HepG2 (cell line): Measurements from ENCODE around the gene ASXL1. TPM values are rescaled to one million over a fixed set of nuclear protein-coding genes. Genes with fewer than 3 reads are reported as not detected.

ENCODE experiments used
- BHLHE40 ChIP-seq: IDR thresholded peaks from 2 replicates; pipeline ENCODE4 v1.6.1; 2011; ENCODE audit warnings: low read length, improper control_type of control experiment
- CEBPG ChIP-seq: IDR thresholded peaks from 2 replicates; pipeline ENCODE4 v1.6.1; 2016
- CHCHD3 ChIP-seq: sonication (generic); formaldehyde crosslinking; IDR thresholded peaks from 2 replicates; pipeline ENCODE4 v1.8.0; 2022; ENCODE audit warnings: mild to moderate bottlenecking, missing genetic modification reagents, moderate library complexity
- ESRRA ChIP-seq: sonication (generic); formaldehyde crosslinking; IDR thresholded peaks from 2 replicates; pipeline ENCODE4 v1.5.1; 2020; ENCODE audit warnings: mild to moderate bottlenecking, low read depth, missing genetic modification reagents
- FOSL2 ChIP-seq: sonication (generic); formaldehyde crosslinking; IDR thresholded peaks from 2 replicates; pipeline ENCODE4 v1.4.0; 2020; ENCODE audit warnings: missing genetic modification reagents
- MAFF ChIP-seq: IDR thresholded peaks from 2 replicates; pipeline ENCODE4 v1.6.1; 2011; ENCODE audit warnings: low read depth, low read length, improper control_type of control experiment
- NFIB ChIP-seq: sonication (generic); formaldehyde crosslinking; IDR thresholded peaks from 2 replicates; pipeline ENCODE4 v1.9.0; 2021; ENCODE audit warnings: missing genetic modification reagents, mild to moderate bottlenecking, borderline replicate concordance
- TBL1XR1 ChIP-seq: fragments of 150-350 bp; IDR thresholded peaks from 2 replicates; pipeline ENCODE4 v1.6.1; 2014; ENCODE audit warnings: borderline replicate concordance, low read length; ENCODE audit not compliant: partially characterized antibody
- TCF12 ChIP-seq, 2 experiments: fragments of 450-650 bp in 1 of 2; sonication (generic) in 1 of 2; formaldehyde crosslinking in 1 of 2; IDR thresholded peaks; 2 replicates each; pipeline versions ENCODE4 v1.6.1 to v1.8.0; 2017 to 2022; ENCODE audit warnings: antibody characterized with exemption in 1 of 2, mild to moderate bottlenecking in 1 of 2, missing genetic modification reagents in 1 of 2, moderate library complexity in 1 of 2
- TEAD3 ChIP-seq: optimal IDR thresholded peaks from 2 replicates; pipeline ENCODE3; 2016; ENCODE audit warnings: borderline replicate concordance
- ZBTB3 ChIP-seq: sonication (generic); formaldehyde crosslinking; IDR thresholded peaks from 2 replicates; pipeline ENCODE4 v1.4.0; 2020; ENCODE audit warnings: low read depth, mild to moderate bottlenecking, moderate library complexity, missing genetic modification reagents, borderline replicate concordance
- polyA plus RNA-seq, 8 experiments: library from polyadenylated mRNA; depleted of rRNA in 3 of 8; stranded (reverse) in 7 of 8; unstranded in 1 of 8; fragments of >200 nt; fragmentation: Illumina TruSeq in 4 of 8; extraction: Trizol in 4 of 8; gene quantifications; 2 replicates each; pipeline versions ENCODE4 v1.2.1 to v1.2.3, GENCODE V29; 2011 to 2016; ENCODE audit warnings: low read depth in 4 of 8, missing spikeins in 1 of 8, mixed read lengths in 1 of 8; ENCODE audit not compliant: insufficient read depth in 1 of 8
- total RNA-seq, 5 experiments: library from RNA; depleted of rRNA; stranded (reverse); fragments of >200 nt; fragmentation: Illumina TruSeq; extraction: Trizol; gene quantifications; 2 replicates each; pipeline ENCODE4 v1.2.3, GENCODE V29; 2016; ENCODE audit warnings: low read depth in 1 of 5
- TF ChIP-seq, protein P1 (sequence below): sonication (generic); formaldehyde crosslinking; IDR thresholded peaks from 2 replicates; pipeline ENCODE4 v1.4.0; 2020; ENCODE audit warnings: missing genetic modification reagents
- TF ChIP-seq, protein P2 (sequence below): sonication (generic); formaldehyde crosslinking; IDR thresholded peaks from 2 replicates; pipeline ENCODE4 v1.9.0; 2022; ENCODE audit warnings: low read depth, missing genetic modification reagents
- TF ChIP-seq, protein P3 (sequence below): IDR thresholded peaks from 2 replicates; pipeline ENCODE4 v1.6.1; 2016
- TF ChIP-seq, protein P4 (sequence below): sonication (generic); formaldehyde crosslinking; conservative IDR thresholded peaks from 2 replicates; pipeline ENCODE4 v1.8.0; 2022; ENCODE audit warnings: mild to moderate bottlenecking, moderate library complexity, missing genetic modification reagents
- TF ChIP-seq, protein P5 (sequence below): sonication (generic); formaldehyde crosslinking; IDR thresholded peaks from 2 replicates; pipeline ENCODE4 v1.8.0; 2022; ENCODE audit warnings: mild to moderate bottlenecking, missing genetic modification reagents, borderline replicate concordance
- TF ChIP-seq, protein P6 (sequence below): sonication (generic); formaldehyde crosslinking; IDR thresholded peaks from 2 replicates; pipeline ENCODE4 v1.9.0; 2022; ENCODE audit warnings: missing genetic modification reagents, mild to moderate bottlenecking, borderline replicate concordance

ASXL1 gene
- total and polyA plus RNA-seq, 2 of the 13 experiments (the other 11 are each of a cell fraction or from before 2014, with no cell fraction given): 62.1 to 74.8 TPM

DNA sequence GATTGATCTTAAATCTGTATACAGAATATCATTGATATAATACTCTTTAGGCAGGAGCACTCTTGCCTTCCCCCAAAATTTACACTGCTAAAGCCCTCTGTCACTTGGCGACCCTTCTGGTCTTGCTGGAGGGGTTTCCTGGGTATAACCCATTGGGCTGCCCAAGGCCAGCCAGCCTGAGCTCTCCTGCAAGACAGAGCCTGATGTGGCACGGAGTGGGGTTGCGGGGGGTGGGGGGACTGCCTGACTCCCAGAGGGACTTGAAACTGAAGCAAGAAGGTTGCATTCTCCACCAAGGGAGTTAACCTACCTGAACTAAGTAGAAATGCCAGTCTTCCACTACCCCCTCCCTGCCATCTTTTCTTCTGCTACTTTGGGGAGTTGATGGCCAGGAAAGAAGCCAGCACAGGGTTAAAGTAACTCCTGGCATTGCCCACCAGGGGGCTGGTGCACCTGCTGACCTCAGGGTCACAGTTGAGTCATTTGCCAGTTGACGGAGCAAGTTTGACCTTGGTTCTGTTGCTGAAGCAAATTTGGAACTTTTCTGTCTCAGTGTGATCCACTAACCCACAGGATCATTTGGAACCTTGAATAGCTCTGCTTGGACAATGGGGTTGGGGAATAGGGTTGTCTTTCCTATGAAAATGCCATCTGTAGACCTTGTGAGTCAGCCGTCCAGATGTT is 79.4 kb downstream of the ASXL1 start (continued):
- TF ChIP-seq, protein P1, sequence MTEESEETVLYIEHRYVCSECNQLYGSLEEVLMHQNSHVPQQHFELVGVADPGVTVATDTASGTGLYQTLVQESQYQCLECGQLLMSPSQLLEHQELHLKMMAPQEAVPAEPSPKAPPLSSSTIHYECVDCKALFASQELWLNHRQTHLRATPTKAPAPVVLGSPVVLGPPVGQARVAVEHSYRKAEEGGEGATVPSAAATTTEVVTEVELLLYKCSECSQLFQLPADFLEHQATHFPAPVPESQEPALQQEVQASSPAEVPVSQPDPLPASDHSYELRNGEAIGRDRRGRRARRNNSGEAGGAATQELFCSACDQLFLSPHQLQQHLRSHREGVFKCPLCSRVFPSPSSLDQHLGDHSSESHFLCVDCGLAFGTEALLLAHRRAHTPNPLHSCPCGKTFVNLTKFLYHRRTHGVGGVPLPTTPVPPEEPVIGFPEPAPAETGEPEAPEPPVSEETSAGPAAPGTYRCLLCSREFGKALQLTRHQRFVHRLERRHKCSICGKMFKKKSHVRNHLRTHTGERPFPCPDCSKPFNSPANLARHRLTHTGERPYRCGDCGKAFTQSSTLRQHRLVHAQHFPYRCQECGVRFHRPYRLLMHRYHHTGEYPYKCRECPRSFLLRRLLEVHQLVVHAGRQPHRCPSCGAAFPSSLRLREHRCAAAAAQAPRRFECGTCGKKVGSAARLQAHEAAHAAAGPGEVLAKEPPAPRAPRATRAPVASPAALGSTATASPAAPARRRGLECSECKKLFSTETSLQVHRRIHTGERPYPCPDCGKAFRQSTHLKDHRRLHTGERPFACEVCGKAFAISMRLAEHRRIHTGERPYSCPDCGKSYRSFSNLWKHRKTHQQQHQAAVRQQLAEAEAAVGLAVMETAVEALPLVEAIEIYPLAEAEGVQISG (CRISPR knock-in tag): peak; percentile 48; the same call in 1 of the 2 replicates
- TF ChIP-seq CHCHD3 (CRISPR knock-in tag) (peak; percentile 60; the same call in 1 of the 2 replicates), ESRRA (CRISPR knock-in tag) (peak; percentile 84; the same call in 1 of the 2 replicates), NFIB (CRISPR knock-in tag) (no peak), TEAD3 (CRISPR knock-in tag) (peak; percentile 59), CEBPG (CRISPR knock-in tag) (peak; percentile 82), MAFF (peak; percentile 37; the same call in 1 of the 2 replicates), TCF12 (IDR thresholded peaks at IDR 0.05) (no peak), TCF12 (CRISPR knock-in tag; IDR thresholded peaks at IDR 0.05) (peak; percentile 65; the same call in 1 of the 2 replicates), ZBTB3 (CRISPR knock-in tag) (no peak), FOSL2 (CRISPR knock-in tag) (peak; percentile 97), BHLHE40 (0 out of 2 replicates have a peak, but pooled peaks have one; percentile 37), TBL1XR1 (peak; percentile 52)
- TF ChIP-seq, protein P2, sequence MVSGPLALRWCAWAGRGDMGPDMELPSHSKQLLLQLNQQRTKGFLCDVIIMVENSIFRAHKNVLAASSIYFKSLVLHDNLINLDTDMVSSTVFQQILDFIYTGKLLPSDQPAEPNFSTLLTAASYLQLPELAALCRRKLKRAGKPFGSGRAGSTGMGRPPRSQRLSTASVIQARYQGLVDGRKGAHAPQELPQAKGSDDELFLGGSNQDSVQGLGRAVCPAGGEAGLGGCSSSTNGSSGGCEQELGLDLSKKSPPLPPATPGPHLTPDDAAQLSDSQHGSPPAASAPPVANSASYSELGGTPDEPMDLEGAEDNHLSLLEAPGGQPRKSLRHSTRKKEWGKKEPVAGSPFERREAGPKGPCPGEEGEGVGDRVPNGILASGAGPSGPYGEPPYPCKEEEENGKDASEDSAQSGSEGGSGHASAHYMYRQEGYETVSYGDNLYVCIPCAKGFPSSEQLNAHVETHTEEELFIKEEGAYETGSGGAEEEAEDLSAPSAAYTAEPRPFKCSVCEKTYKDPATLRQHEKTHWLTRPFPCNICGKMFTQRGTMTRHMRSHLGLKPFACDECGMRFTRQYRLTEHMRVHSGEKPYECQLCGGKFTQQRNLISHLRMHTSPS: peak; percentile 52; the same call in 1 of the 2 replicates
- TF ChIP-seq, protein P3, sequence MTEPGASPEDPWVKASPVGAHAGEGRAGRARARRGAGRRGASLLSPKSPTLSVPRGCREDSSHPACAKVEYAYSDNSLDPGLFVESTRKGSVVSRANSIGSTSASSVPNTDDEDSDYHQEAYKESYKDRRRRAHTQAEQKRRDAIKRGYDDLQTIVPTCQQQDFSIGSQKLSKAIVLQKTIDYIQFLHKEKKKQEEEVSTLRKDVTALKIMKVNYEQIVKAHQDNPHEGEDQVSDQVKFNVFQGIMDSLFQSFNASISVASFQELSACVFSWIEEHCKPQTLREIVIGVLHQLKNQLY: peak; percentile 58; the same call in 1 of the 2 replicates
- TF ChIP-seq, protein P4, sequence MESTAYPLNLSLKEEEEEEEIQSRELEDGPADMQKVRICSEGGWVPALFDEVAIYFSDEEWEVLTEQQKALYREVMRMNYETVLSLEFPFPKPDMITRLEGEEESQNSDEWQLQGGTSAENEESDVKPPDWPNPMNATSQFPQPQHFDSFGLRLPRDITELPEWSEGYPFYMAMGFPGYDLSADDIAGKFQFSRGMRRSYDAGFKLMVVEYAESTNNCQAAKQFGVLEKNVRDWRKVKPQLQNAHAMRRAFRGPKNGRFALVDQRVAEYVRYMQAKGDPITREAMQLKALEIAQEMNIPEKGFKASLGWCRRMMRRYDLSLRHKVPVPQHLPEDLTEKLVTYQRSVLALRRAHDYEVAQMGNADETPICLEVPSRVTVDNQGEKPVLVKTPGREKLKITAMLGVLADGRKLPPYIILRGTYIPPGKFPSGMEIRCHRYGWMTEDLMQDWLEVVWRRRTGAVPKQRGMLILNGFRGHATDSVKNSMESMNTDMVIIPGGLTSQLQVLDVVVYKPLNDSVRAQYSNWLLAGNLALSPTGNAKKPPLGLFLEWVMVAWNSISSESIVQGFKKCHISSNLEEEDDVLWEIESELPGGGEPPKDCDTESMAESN (CRISPR knock-in tag): 0 out of 2 replicates have a peak, but pooled peaks have one; percentile 29
- TF ChIP-seq, protein P5, sequence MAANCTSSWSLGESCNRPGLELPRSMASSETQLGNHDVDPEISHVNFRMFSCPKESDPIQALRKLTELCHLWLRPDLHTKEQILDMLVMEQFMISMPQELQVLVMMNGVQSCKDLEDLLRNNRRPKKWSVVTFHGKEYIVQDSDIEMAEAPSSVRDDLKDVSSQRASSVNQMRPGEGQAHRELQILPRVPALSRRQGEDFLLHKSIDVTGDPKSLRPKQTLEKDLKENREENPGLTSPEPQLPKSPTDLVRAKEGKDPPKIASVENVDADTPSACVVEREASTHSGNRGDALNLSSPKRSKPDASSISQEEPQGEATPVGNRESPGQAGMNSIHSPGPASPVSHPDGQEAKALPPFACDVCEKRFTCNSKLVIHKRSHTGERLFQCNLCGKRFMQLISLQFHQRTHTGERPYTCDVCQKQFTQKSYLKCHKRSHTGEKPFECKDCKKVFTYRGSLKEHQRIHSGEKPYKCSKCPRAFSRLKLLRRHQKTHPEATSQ (CRISPR knock-in tag): no peak
- TF ChIP-seq, protein P6, sequence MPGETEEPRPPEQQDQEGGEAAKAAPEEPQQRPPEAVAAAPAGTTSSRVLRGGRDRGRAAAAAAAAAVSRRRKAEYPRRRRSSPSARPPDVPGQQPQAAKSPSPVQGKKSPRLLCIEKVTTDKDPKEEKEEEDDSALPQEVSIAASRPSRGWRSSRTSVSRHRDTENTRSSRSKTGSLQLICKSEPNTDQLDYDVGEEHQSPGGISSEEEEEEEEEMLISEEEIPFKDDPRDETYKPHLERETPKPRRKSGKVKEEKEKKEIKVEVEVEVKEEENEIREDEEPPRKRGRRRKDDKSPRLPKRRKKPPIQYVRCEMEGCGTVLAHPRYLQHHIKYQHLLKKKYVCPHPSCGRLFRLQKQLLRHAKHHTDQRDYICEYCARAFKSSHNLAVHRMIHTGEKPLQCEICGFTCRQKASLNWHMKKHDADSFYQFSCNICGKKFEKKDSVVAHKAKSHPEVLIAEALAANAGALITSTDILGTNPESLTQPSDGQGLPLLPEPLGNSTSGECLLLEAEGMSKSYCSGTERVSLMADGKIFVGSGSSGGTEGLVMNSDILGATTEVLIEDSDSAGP (CRISPR knock-in tag): peak; percentile 61; the same call in 1 of the 2 replicates
